Kidney capillary endothelial cell (primary cell): ENCODE results near the gene GON4L.
"Not testable (repeated sequence)": the region's sequence is repeated elsewhere in the genome, so short reads cannot be mapped to it uniquely, and the experiment has no call there.

Source experiments
- DNase-seq: peaks from one replicate; pipeline ENCODE4 v3.0.0-alpha.2; 2018; ENCODE audit warnings: low spot score

GON4L gene

DNA sequence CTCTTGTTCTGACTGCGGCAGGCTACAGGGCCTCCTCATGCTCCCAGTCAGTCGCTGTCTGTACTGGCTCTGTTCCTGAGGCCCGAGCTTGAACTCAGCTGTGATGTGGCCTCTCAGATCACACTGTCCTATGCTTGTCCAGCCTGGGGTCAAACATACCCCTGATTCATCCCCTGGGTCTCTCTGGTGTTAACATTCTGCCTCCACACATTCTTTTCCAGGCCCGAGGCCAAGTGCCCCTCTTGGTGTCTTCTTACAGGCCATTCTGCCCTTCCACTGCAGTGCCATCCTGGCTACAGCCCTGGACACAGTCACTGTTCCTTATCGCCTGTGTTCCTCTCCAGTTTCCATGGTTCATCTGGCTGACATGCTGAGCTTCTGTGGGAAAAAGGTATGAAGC lies 108.9 kb downstream of the GON4L start:
- DNase-seq: not testable (repeated sequence)

DNA sequence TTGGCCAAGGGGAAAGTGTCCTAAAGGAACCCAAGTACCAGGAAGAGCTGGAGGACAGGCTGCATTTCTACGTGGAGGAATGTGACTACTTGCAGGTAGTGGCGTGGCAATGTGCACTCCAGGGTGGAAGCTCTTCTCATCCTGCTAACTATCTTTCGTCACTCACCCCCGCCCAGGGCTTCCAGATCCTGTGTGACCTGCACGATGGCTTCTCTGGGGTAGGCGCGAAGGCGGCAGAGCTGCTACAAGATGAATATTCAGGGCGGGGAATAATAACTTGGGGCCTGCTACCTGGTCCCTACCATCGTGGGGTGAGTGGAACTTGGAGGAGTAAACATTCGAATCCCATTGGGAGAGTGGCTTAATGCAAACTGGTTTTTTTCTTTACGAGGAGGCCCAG lies 109.4 kb downstream of the GON4L start:
- not testable (repeated sequence) for DNase-seq

DNA sequence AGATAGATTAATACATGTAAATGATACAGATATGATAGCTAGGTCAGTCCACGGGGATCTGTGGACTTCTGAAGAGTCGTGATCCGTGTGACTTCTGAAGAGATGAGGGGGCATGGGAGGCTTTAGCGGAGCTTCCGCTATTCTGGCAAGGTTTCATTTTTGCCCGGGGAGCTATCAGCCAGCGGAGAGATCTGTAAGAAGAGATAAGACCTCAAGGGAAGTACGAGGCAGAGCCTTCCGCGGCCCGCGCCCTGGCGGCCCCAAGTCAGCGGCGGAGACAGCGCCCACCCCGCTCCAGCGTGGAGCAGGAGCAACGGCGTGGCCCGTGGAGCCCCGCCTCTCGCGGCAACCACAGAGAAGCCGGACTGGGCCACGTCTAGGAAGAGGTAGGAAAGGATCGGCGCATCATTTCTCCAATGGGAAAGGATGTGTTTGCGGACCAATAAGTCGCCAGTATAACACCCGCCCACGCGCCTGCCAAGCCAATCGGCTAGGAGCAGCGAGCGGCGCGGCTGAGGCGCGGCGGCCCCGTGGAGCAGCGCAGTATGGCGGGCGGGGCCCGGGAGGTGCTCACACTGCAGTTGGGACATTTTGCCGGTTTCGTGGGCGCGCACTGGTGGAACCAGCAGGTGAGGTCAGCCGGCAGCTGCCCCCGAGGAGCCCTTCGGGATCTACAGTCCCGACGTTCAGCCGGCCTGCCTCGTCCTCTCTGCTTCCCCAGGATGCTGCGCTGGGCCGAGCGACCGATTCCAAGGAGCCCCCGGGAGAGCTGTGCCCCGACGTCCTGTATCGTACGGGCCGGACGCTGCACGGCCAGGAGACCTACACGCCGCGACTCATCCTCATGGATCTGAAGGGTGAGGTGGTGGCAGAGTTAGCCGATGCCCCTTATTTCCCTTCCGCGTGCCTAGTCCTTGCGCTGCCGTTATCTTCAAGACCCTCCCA lies 111.5 kb downstream of the GON4L start:
- peak; percentile 94 for DNase-seq

DNA sequence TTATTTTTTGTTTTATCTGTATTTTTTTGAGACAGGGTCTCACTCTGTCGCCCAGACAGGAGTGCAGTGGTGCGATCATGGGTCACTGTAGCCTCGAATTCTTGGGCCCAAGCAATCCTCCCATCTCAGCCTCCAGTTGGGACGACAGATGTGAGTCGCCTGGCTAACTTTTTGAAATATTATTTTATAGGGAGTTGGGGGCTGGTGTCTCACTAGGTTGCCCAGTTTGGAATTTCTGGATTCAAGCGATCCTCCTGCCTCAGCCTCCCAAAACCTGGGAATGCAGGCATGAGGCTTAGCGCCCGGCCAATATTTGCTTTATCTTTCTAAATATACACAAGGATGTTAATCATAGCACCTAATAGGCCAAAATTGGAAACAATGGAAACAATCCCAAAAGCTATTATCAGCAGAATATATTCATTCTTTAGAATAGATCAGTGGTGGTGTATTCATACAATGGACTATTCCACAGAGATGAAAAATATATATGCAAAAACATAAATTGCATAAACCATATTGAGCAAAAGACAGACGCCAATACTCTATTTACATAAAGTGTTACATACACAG lies 112.2 kb downstream of the GON4L start:
- DNase-seq: no peak

DNA sequence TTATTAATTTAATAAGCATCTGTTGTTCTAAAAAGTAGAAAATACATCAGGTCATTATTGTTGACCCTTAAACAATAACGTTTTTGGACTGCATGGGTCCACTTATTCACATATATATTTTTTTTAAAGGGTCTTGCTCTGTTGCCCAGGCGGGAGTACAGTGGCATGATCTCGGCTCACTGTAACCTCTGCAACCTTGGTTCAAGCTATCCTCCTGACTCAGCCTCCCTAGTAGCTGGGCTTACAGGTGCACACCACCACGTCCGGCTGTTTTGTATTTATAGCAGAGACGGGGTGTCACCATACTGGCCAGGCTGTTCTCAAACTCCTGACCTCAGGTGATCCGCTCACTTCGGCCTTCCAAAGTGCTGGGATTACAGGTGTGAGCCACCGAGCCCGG lies 115.1 kb downstream of the GON4L start:
- DNase-seq: no peak

DNA sequence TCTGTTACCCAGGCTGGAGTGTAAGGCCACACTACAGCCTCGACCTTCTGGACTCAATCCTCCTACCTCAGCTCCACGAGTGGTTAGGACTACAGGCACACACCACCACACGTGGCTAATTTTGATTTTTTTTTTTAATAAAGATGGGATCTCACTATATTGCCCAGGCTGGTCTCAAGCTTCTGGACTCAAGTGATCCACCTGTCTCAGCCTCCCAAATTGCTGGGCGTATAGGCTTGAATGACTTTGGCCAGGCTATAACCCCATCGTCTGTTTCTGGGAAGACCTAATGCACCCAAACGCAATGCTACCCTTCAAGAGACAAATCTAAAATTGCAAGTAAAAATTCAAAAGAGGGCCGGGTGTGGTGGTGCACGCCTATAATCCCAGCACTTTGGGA lies 116.0 kb downstream of the GON4L start:
- no peak for DNase-seq

DNA sequence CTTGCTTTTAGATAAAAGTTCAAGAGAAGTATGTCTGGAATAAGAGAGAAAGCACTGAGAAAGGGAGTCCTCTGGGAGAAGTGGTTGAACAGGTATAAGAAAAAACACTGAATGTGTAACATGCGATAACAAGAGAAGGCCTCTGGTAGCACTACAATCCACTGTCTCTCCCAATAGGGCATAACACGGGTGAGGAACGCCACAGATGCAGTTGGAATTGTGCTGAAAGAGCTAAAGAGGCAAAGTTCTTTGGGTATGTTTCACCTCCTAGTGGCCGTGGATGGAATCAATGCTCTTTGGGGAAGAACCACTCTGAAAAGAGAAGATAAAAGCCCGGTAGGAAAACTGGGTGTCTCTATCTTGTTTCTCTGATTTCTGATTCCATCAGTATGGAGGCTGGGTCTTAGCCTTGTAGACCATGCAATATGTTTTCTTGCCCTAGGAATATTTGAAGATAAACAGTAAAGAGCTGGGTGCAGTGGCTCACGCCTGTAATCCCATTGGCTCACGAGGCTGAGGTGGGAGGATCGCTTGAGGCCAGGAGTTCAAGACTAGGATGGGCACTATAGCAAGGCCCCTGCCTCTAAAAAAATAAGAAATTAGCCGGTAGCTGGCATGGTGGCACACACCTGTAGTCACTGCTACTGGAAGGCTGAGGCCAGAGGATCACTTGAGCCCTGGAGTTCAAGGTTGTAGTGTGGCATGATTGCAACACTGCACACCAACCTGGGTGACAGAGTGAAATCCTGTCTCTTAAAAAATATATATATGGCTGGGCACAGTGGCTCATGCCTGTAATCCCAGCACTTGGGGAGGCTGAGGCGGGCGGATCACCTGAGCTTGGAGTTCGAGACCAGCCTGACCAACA lies 127.7 kb downstream of the GON4L start:
- DNase-seq: peak; percentile 50

DNA sequence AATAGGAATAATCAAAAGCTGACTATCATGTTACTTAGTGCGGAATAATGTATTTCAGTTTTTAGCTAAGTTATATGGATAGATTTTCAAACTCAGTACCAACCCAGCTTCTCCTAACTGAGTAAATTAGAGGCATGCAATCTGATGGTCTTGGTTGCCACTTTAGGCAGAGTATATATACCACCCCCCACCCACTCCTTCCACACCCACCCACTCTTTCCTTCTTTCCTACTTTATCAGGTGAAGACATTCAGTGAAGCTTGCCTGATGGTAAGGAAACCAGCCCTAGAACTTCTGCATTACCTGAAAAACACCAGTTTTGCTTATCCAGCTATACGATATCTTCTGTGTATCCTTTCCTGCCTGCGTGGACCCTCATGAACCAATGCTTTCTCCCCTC lies 131.9 kb downstream of the GON4L start:
- DNase-seq: no peak

DNA sequence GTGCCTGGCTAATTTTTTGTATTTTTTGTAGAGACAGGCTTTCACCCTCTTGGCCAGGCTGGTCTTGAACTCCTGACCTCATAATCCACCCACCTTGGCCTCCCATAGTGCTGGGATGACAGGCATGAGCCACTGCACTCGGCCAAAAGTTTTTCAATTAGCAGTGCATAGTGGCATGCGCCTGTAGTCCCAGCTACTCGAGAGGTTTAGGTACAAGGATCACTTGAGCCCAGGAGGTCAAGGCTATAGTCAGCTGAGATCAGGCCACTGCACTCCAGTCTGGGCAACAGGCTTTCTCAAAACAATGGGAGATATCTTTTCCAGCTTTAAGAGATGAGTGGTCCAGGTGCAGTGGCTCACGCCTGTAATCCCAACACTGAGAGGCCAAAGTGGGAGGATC lies 137.3 kb downstream of the GON4L start:
- no peak for DNase-seq

DNA sequence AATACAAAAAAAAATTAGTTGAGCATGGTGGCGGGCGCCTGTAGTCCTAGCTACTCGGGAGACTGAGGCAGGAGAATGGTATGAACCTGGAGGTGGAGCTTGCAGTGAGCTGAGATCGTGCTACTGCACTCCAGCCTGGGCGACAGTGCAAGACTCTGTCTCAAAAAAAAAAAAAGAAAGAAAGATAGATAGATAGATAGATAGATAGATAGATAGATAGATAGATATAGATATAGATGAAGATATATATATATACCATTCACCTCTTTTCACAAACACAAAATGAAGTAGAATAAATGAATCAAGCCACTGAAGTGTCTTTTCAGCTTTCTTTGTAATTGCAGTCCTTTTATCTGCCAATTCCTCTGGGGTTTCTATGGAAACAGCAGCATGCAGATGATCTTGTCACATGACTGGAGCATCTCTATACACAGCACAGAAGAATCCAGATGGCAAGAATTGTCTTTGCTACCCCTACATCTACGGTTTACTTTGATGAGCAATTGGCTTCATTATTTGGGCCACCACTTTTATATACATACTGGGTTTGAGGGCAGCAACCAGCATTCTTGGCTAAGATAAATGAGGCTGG lies 138.4 kb downstream of the GON4L start:
- not testable (repeated sequence) for DNase-seq

DNA sequence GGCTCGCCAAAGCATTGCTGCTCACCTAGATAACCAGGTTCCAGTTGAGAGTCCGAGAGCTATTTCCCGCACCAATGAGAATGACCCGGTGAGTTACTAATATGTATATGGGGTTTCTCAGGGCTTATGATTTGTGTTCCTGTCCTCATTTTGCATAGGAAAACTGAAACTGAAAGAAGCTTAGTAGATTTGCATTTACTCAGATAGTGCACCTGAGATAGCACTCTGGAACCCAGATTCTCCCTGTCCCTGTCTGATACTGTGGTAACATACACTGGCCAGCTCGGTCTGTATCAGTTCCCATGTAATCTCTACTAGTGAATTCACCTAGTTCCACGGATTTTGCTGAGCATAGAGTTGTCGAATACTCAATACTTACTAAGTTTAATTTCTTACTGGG lies 140.0 kb downstream of the GON4L start:
- no peak for DNase-seq

DNA sequence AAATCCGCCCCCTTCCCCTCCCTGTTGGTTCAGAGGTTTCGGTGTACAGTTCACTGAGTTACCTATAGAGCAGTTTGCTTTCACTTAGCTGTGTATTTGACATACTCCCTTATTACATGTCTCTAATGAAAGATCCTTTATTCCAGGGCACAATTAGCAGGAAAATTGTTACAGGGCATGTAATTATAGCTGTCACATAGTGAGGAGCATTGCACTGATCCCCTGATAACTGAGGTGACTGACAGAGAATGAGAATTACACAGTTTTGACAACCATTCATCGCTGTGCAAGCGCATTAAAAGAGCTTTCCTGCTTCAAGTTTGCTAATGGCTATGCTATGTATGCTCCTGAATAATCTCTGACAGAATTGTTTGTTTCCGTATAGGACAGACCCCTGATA lies 141.2 kb downstream of the GON4L start:
- DNase-seq: no peak

DNA sequence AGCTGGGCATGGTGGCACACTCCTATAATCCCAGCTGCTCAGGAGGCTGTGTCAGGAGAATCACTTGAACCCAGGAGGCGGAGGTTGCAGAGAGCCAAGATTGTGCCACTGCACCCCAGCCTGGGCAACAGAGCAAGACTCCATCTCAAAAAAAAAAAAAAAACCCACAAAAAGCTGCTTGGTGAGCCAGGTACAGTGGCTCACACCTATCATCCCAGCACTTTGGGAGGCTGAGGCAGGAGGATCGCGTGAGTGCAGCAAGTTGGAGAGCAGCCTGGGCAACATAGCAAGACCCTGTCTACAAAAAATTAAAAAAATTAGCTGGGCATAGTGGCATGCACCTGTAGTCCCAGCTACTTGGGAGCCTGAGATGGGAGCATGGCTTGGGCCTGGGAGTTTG lies 142.0 kb downstream of the GON4L start:
- DNase-seq: not testable (repeated sequence)

DNA sequence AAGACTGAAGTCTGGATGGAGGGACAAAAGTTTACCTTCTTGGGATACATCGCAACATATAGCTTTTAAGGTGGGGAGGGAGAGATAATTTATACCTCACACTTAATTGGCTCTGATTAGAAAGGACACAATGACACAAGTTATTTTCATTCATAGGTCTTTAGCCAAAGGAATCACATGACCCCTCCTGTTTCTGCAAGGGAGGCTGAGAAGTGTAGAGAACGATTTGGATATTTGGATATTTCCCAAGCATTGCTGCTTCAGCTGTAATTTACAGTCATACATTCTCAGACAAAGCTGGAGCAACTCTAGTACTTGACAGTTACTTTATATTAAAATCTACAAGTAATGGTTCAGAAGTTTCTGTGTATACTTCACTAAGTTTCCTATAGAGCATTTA lies 143.9 kb downstream of the GON4L start:
- no peak for DNase-seq

DNA sequence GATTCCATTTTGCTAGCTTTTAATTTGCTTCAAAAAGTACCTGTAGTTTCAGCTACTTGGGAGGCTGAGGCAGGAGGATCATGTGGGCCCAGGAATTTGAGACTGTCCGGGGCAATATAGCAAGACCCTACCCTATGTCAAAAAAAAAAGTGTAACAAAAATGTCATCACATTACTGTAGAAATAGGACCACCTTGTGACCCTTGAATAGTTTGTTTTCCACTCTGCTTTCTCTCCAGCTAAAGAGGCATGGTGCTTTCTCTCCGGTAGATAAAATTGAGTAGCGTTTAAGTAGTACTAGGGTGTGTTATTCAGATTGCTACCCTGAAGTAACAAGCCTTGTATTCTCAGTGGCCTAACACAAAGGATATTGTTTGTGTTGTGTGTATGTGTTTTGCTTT lies 144.4 kb downstream of the GON4L start:
- not testable (repeated sequence) for DNase-seq

DNA sequence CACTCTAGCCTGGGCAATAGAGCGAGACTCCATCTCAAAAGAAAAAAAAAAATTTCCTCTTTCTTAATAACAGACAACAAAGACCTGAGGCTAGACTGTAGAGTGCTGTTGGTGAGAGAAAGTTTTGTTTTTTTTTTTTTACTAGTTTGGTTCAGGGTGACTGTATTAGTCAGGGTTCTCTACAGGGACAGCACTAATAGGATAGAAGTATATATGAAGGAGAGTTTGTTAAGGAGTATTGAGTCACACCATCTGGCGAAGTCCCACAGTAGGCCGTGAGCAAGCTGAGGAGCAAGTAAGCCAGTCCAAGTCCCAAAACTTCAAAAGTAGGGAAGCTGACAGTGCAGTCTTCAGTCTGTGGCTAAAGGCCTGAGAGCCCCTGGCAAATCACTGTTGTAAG lies 145.6 kb downstream of the GON4L start:
- not testable (repeated sequence) for DNase-seq

DNA sequence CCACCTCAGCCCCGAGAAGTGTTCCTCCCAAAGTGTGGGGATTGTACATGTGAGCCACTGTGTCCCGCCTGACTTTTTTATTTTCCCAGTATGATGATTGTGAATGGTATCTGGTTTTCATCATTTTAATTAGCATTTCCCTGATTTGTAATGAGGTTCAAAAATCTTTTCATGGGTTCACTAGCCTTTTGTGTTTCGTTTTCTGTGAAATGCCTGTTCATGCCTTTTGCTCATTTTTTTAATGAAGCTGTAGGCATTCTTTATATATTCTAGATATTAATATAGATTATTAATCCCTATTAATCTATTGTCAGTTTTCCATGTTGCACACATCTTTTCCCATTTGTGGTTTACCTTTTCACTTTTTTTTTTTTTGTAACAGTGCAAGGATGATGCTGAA lies 147.6 kb downstream of the GON4L start:
- no peak for DNase-seq

DNA sequence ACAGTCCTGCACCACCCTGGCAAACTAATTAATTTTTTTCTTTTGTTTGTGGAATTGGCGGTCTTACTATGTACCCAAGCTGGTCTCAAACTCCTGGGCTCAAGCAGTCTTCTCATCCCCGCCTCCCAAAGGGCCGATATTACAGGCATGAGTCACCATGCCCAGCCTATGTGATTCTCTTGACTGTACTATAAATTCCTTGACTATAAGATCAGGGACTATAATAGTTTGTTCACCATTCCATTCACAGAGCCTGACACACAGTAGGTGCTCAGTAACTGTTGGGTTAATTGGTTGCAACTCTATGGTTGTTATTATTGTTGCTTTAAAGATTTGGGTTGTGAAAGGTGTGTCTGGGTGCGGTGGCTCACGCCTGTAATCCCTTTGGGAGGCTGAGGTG lies 150.9 kb downstream of the GON4L start:
- peak; percentile 6 for DNase-seq

DNA sequence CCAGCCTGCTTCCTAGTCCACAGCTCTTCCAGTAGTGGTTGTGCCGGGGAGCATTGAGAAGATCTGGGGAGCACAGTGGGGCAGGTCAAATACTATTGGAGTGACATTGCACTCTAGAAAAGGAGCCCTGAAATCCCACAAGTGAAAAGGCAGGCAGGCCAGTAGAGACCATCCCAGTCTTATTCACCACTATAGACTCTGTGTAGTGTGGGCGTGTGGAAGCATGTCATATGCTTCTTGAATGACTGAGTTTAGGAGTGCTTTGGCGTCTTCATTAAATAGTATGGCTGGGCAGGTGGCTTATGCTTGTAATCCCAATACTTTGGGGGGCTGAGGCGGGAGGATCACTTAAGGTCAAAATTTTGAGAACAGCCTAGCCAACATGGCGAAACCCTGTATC lies 152.6 kb downstream of the GON4L start:
- not testable (repeated sequence) for DNase-seq

DNA sequence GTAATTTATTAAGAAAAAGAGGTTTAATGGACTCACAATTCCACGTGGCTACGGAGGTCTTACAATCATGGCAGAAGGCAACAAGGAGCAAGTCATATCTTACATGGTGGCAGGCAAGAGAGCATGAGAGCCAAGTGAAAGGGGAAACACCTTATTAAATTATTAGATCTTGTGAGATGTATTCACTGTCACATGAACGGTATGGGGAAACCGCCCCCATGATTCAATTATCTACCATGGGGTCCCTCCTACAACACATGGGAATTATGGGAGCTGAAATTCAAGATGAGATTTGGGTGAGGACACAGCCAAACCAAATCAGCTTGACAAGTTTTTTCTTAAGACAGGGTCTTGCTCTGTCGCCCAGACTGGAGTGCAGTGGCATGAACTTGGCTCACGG lies 153.8 kb downstream of the GON4L start:
- no peak for DNase-seq

DNA sequence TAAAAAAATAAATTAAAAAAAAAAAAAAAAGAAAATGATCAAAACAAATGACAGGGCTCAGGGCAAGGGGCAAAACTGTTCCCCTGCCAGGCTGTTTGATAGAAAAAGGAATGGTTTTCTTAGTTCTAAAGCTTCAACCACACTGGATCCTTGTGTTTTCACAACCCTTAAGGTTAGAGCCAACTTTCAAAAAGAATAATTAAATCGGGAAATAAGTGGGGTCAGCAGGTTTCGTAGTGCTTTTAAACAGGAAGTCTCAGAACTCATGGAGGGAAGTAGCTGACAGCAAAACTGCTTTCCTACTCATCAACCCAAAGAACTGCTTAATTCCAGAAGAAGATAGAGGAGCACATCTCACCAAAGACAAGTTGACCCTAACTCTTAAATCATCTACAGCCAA lies 155.3 kb downstream of the GON4L start:
- DNase-seq: not testable (repeated sequence)
